GM12878 (cell line): Measurements from ENCODE around the gene SPATA46. TPM values are rescaled to one million over a fixed set of nuclear protein-coding genes. Genes with fewer than 3 reads are reported as not detected.

Experiments used
- ATAC-seq: fragments of 200-7000 bp; cut with Tn5 transposase; 3 replicates; pipeline ENCODE4 v1.9.1; 2020; ENCODE audit warnings: mild to moderate bottlenecking, moderate library complexity
- BruUV-seq: library from RNA; stranded (reverse); fragments of 400-500 nt; replicated peaks from 2 replicates; lab custom pipeline; 2021; lab: Mats Ljungman, UMichigan
- CTCF ChIA-PET: fragments of 300-600 bp; sonication (Branson Sonifier 250); formaldehyde crosslinking; extraction: SDS; loops from one replicate; lab custom pipeline; 2021; ENCODE audit warnings: inconsistent platforms; lab: Yijun Ruan, JAX
- POLR2A ChIA-PET: fragments of 350-600 bp; formaldehyde crosslinking; extraction: SDS; loops from one replicate; lab custom pipeline; 2021; ENCODE audit warnings: inconsistent platforms; lab: Charles Lee
- RAD21 ChIA-PET: fragments of 300-600 bp; sonication (Branson Sonifier 250); formaldehyde crosslinking; loops from one replicate; lab custom pipeline; 2023; ENCODE audit warnings: antibody characterized with exemption; ENCODE audit not compliant: unreplicated experiment; lab: Charles Lee
- SMC1A ChIA-PET: fragments of 300-600 bp; sonication (Branson Sonifier 250); formaldehyde crosslinking; loops from one replicate; lab custom pipeline; 2023; ENCODE audit not compliant: unreplicated experiment, uncharacterized antibody; lab: Charles Lee
- DNase-seq: peaks from one replicate; pipeline ENCODE4 v3.0.0-alpha.2; 2011; ENCODE audit warnings: low read depth, low spot score
- FAIRE-seq: peaks from 3 replicates; lab custom pipeline; 2011; peaks lifted over from hg19 to GRCh38; lab: Jason Lieb, UNC
- H2AFZ ChIP-seq: 2 replicates; pipeline ENCODE4 v1.6.0; 2011; ENCODE audit warnings: low read depth, low read length, control low read depth; ENCODE audit not compliant: control insufficient read depth
- H3K27ac ChIP-seq: 2 replicates; pipeline ENCODE4 v1.5.1; 2011; ENCODE audit warnings: control low read depth; ENCODE audit not compliant: control insufficient read depth, insufficient read depth
- H3K27me3 ChIP-seq, 2 experiments: replicated peaks in 1 of 2; 2 replicates each; pipeline versions ENCODE4 v1.6.0 to v1.6.1; 2011; ENCODE audit warnings: low read length in 1 of 2; ENCODE audit not compliant: control insufficient read depth in 2 of 2, insufficient read depth in 2 of 2
- H3K36me3 ChIP-seq, 2 experiments: 2 replicates each; pipeline ENCODE4 v1.5.1; 2011; ENCODE audit warnings: low read length in 1 of 2; ENCODE audit not compliant: control insufficient read depth in 2 of 2, insufficient read depth in 2 of 2
- H3K4me1 ChIP-seq: 2 replicates; pipeline ENCODE4 v1.6.1; 2011; ENCODE audit warnings: mild to moderate bottlenecking, low read length, moderate library complexity, mixed read lengths; ENCODE audit not compliant: control insufficient read depth, insufficient read depth
- H3K4me2 ChIP-seq: 2 replicates; pipeline ENCODE4 v1.6.0; 2011; ENCODE audit warnings: control low read depth; ENCODE audit not compliant: control insufficient read depth, insufficient read depth
- H3K4me3 ChIP-seq: fragments of 200-600 bp; sonication (generic); 2 replicates; pipeline ENCODE4 v1.5.1; 2016
- H3K79me2 ChIP-seq: 2 replicates; pipeline ENCODE4 v1.6.0; 2011; ENCODE audit warnings: low read length; ENCODE audit not compliant: control insufficient read depth, insufficient read depth
- H3K9ac ChIP-seq: 2 replicates; pipeline ENCODE4 v1.8.0; 2011; ENCODE audit warnings: low read length, control low read depth, mixed read lengths; ENCODE audit not compliant: control insufficient read depth, insufficient read depth
- H3K9me3 ChIP-seq: replicated peaks from 3 replicates; pipeline ENCODE4 v1.5.1; 2011; ENCODE audit warnings: mild to moderate bottlenecking, low read length; ENCODE audit not compliant: control insufficient read depth, insufficient read depth
- H4K20me1 ChIP-seq: 2 replicates; pipeline ENCODE4 v1.6.0; 2011; ENCODE audit not compliant: control insufficient read depth, insufficient read depth
- RAD21 ChIP-seq: IDR thresholded peaks from 2 replicates; pipeline ENCODE4 v1.6.1; 2011; ENCODE audit warnings: mild to moderate bottlenecking, low read depth, low read length, moderate library complexity; ENCODE audit not compliant: insufficient read depth
- WGBS: methylation state at CpG from one replicate; pipeline ENCODE4 v1.1.6; 2016; ENCODE audit warnings: low lambda C conversion rate; ENCODE audit not compliant: insufficient replicate concordance, insufficient coverage; ENCODE audit errors: missing lambda C conversion rate; 5-methylcytosine and 5-hydroxymethylcytosine counted together
- in situ Hi-C: fragments of 300-500 bp; cut with MboI; formaldehyde crosslinking; loops from 9 replicates; pipeline ENCODE4 v1.14.3; 2018; ENCODE audit warnings: mixed read lengths
- intact Hi-C: fragments of 100-400 bp; cut with micrococcal nuclease; formaldehyde crosslinking; loops from one replicate; pipeline ENCODE4 v1.14.2; 2022; ENCODE audit not compliant: unreplicated experiment
- polyA plus RNA-seq, 11 experiments: library from polyadenylated mRNA; depleted of rRNA in 4 of 11; unstranded in 6 of 11; stranded (reverse) in 5 of 11; fragments of >200 nt; fragmentation: Nextera tagmentation in 4 of 11; fragmentation: Illumina TruSeq in 1 of 11; extraction: Ambion mirVana in 4 of 11; extraction: Trizol in 1 of 11; gene quantifications; 1 replicate in 1 of 11; 2 replicates in 10 of 11; pipeline versions ENCODE4 v1.2.1 to v1.2.3, GENCODE V29; 2011 to 2016; ENCODE audit warnings: inconsistent platforms in 2 of 11, missing spikeins in 2 of 11, low read depth in 1 of 11
- total RNA-seq, 4 experiments: library from RNA; depleted of rRNA in 3 of 4; stranded (reverse); fragments of >200 nt in 3 of 4; fragmentation: Illumina TruSeq in 1 of 4; extraction: Trizol in 1 of 4; gene quantifications; 2 replicates each; pipeline versions ENCODE4 v1.2.1 to v1.2.3, GENCODE V29; 2013 to 2021
- TF ChIP-seq, protein P1 (sequence below): IDR thresholded peaks from 2 replicates; pipeline ENCODE4 v1.6.1; 2011; ENCODE audit warnings: low read depth, low read length, improper control_type of control experiment, borderline replicate concordance

Gene SPATA46
- total and polyA plus RNA-seq, 10 of the 15 experiments (the other 5 are each of a cell fraction or from before 2014, with no cell fraction given) = not detected

DNA sequence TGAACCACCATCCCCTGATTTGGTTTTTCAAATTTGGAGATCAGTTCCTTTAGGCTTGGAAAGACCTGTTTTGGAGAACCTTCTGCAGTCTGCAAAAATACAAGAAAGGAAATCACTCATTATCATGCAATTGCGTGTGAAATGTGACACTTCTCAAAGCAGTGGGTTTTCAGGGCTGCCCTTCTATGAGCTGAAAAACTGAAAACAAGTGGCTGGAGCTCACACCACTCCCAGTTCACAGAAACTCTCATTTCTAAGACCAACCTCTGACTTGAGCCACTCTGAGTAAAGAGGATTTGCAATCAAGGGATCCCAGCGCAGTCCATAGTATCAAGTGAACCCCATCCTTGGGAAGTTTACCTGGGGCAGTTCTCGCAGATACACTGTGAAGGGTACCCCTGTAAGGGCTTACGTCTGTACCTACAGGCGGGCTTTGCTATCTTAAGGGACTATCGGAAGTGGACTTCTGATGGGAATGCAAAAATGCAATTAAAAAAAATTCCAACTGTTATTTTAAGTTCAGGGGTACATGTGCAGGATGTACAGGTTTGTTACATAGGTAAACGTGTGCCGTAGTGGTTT lies 22.4 kb upstream of the SPATA46 start:
- ChIA-PET CTCF (interaction anchor here (0.9 to 3.1 kb wide), 2 partner anchors 9 to 41 kb away, joined by 3 to 11 read pairs; no protein-coding TSS in a partner anchor), SMC1A (interaction anchor here (0.5 to 1.6 kb wide), 3 partner anchors 8 to 69 kb away, joined by 3 read pairs; no protein-coding TSS in a partner anchor), RAD21 (no interaction called here), POLR2A (interaction anchor here (1.1 kb wide), 1 partner anchor 57 kb away, joined by 3 read pairs; no protein-coding TSS in a partner anchor)
- in situ Hi-C loops (no loop called here), intact Hi-C loops (no loop called here)
- no peaks in the 10 kb centered on the region for H3K9me3 ChIP-seq
- no peaks in the 10 kb centered on the region for H3K4me1 ChIP-seq
- WGBS = 52% methylated on average over 8 of the region's 8 CpGs
- DNase-seq = no peak
- FAIRE-seq = no peak
- no peak overlapping the region for H3K27ac ChIP-seq
- no peak overlapping the region for H3K9ac ChIP-seq
- no peak overlapping the region for H3K4me3 ChIP-seq
- H3K36me3 ChIP-seq = no peaks in the 10 kb centered on the region
- H3K79me2 ChIP-seq = no peaks in the 10 kb centered on the region
- H4K20me1 ChIP-seq = no peaks in the 10 kb centered on the region
- H3K4me2 ChIP-seq = no peak overlapping the region
- no peak overlapping the region for H2AFZ ChIP-seq
- peaks cover 0 to 5% of the 10 kb centered on the region in 2 experiments; a peak in 3 of 4 replicates for H3K27me3 ChIP-seq
- no peak for ATAC-seq
- BruUV-seq = no TSS peak
- TF ChIP-seq, protein P1, sequence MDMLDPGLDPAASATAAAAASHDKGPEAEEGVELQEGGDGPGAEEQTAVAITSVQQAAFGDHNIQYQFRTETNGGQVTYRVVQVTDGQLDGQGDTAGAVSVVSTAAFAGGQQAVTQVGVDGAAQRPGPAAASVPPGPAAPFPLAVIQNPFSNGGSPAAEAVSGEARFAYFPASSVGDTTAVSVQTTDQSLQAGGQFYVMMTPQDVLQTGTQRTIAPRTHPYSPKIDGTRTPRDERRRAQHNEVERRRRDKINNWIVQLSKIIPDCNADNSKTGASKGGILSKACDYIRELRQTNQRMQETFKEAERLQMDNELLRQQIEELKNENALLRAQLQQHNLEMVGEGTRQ = no peak

DNA sequence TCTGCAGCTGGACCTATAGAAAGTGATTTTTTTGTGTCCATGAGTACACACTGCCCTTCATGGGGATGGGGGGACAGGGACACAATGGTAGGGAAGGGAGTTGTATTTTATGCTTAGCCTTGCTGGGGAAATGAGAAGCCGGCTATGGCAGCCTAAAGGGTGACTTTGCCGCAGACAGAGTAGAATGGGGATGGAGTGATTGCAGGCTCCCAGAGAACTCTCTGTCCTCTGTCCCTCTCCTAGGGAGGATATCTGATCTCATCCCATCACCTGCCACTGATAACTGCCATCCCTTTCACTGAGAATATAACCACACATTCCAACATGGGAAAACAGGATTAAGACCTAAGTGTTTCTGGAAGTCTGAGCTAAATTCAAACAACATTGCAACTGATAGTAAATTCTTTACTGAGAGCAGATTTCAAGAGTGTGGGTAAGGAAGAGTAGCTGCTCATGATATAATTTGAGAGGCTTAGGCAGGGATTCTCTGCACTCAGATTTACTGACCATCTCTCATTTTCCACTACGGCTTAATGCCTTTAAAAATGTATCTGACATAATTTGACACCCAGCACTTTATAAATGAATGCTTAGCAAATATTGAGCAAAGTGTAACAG lies 21.4 kb upstream of the SPATA46 start:
- Histone ChIP-seq H3K9ac (no peak overlapping the region), H2AFZ (no peak overlapping the region), H4K20me1 (no peaks in the 10 kb centered on the region), H3K27me3 (peaks cover 0 to 5% of the 10 kb centered on the region in 2 experiments; a peak in 3 of 4 replicates), H3K27ac (no peak overlapping the region), H3K4me1 (no peaks in the 10 kb centered on the region), H3K9me3 (no peaks in the 10 kb centered on the region), H3K4me3 (no peak overlapping the region), H3K36me3 (no peaks in the 10 kb centered on the region), H3K79me2 (no peaks in the 10 kb centered on the region), H3K4me2 (no peak overlapping the region)
- TF ChIP-seq RAD21 = no peak
- 56% methylated on average over 3 of the region's 3 CpGs for WGBS
- ChIA-PET CTCF (interaction anchor here (3.1 kb wide), 1 partner anchor 40 kb away, joined by 11 read pairs; no protein-coding TSS in a partner anchor), RAD21 (no interaction called here), SMC1A (interaction anchor here (1.6 kb wide), 1 partner anchor 9 kb away, joined by 3 read pairs; no protein-coding TSS in a partner anchor), POLR2A (interaction anchor here (1.1 kb wide), 1 partner anchor 56 kb away, joined by 3 read pairs; no protein-coding TSS in a partner anchor)
- BruUV-seq = no TSS peak
- intact Hi-C loops (no loop called here), in situ Hi-C loops (no loop called here)
- no peak for DNase-seq
- no peak for FAIRE-seq
- no peak for ATAC-seq
